HepG2 (cell line): ENCODE results near the gene CMIP. TPM values are rescaled to one million over a fixed set of nuclear protein-coding genes. Genes with fewer than 3 reads are reported as not detected.

ENCODE experiments used
- ATAC-seq: fragments of 200-7000 bp; cut with Tn5 transposase; 3 replicates; pipeline ENCODE4 v1.9.1; 2020; ENCODE audit warnings: mild to moderate bottlenecking, moderate library complexity
- BruUV-seq: library from RNA; stranded (reverse); fragments of 400-500 nt; replicated peaks from 2 replicates; lab custom pipeline; 2021; lab: Mats Ljungman, UMichigan
- CTCF ChIA-PET: fragments of 300-600 bp; formaldehyde crosslinking; extraction: SDS; loops from one replicate; lab custom pipeline; 2021; ENCODE audit warnings: low total read pairs, inconsistent platforms, low intra/inter-chr PET ratio; lab: Yijun Ruan, JAX
- POLR2A ChIA-PET: fragments of 350-600 bp; sonication (Branson Sonifier 250); formaldehyde crosslinking; loops from one replicate; lab custom pipeline; 2020; ENCODE audit warnings: antibody characterized with exemption, inconsistent platforms; lab: Yijun Ruan, JAX
- DNase-seq: peaks from one replicate; pipeline ENCODE4 v3.0.0-alpha.2; 2015; ENCODE audit warnings: low spot score
- FAIRE-seq: peaks from 3 replicates; lab custom pipeline; 2011; peaks lifted over from hg19 to GRCh38; lab: Jason Lieb, UNC
- H2AFZ ChIP-seq: one replicate; pipeline ENCODE4 v1.6.1; 2011; ENCODE audit warnings: low read length, inconsistent platforms
- H3K27ac ChIP-seq: fragments of 300-600 bp; 3 replicates; pipeline ENCODE4 v1.8.0; 2011; ENCODE audit warnings: mixed run types, mild to moderate bottlenecking, mixed read lengths, low read length, inconsistent platforms; ENCODE audit not compliant: insufficient read depth; ENCODE audit errors: extremely low read length
- H3K27me3 ChIP-seq, 2 experiments: fragments of 200-600 bp in 1 of 2; 2 replicates in 1 of 2; 3 replicates in 1 of 2; pipeline versions ENCODE4 v1.6.0 to v1.8.0; 2011; ENCODE audit warnings: low read length in 2 of 2, mild to moderate bottlenecking in 2 of 2, moderate library complexity in 2 of 2, inconsistent platforms in 1 of 2; ENCODE audit not compliant: insufficient read depth in 2 of 2, control insufficient read depth in 1 of 2
- H3K36me3 ChIP-seq, 2 experiments: fragments of 200-600 bp in 1 of 2; replicated peaks in 1 of 2; 2 replicates in 1 of 2; 3 replicates in 1 of 2; pipeline versions ENCODE4 v1.5.1 to v1.8.0; 2011; ENCODE audit warnings: low read length in 2 of 2, inconsistent platforms in 1 of 2; ENCODE audit not compliant: insufficient read depth in 2 of 2, control insufficient read depth in 1 of 2
- H3K4me1 ChIP-seq: 2 replicates; pipeline ENCODE4 v1.5.1; 2012; ENCODE audit warnings: low read length, inconsistent platforms; ENCODE audit not compliant: insufficient read depth
- H3K4me2 ChIP-seq: 2 replicates; pipeline ENCODE4 v1.6.0; 2011; ENCODE audit warnings: low read depth, low read length, inconsistent platforms
- H3K4me3 ChIP-seq, 3 experiments: fragments of 200-600 bp in 1 of 3; sonication (generic), shearing (Covaris generic) in 1 of 3; replicated peaks in 1 of 3; 2 replicates each; pipeline ENCODE4 v1.5.1; 2011 to 2016; ENCODE audit warnings: low read length in 3 of 3, inconsistent platforms in 2 of 3, low read depth in 2 of 3, mild to moderate bottlenecking in 2 of 3, control low read depth in 1 of 3, mixed read lengths in 1 of 3; ENCODE audit not compliant: insufficient read depth in 1 of 3
- H3K79me2 ChIP-seq: one replicate; pipeline ENCODE4 v1.6.1; 2011; ENCODE audit warnings: low read length, inconsistent platforms; ENCODE audit not compliant: insufficient read depth
- H3K9ac ChIP-seq: 2 replicates; pipeline ENCODE4 v1.6.0; 2011; ENCODE audit warnings: mild to moderate bottlenecking, low read depth, low read length, inconsistent platforms; ENCODE audit not compliant: insufficient read depth
- H3K9me3 ChIP-seq: 2 replicates; pipeline ENCODE4 v1.5.1; 2012; ENCODE audit warnings: mild to moderate bottlenecking, low read length
- H4K20me1 ChIP-seq: 2 replicates; pipeline ENCODE4 v1.6.0; 2011; ENCODE audit warnings: inconsistent platforms, mild to moderate bottlenecking, low read length, moderate library complexity; ENCODE audit not compliant: insufficient read depth
- ELF1 ChIP-seq: sonication (generic); formaldehyde crosslinking; IDR thresholded peaks from 2 replicates; pipeline ENCODE4 v1.4.0; 2020; ENCODE audit warnings: missing genetic modification reagents
- ELF3 ChIP-seq: IDR thresholded peaks from 2 replicates; pipeline ENCODE4 v1.6.1; 2016; ENCODE audit warnings: missing genetic modification reagents, missing compliant biosample characterization
- FOXK1 ChIP-seq: sonication (generic); formaldehyde crosslinking; IDR thresholded peaks from 2 replicates; pipeline ENCODE4 v1.4.0; 2020; ENCODE audit warnings: low read depth, missing genetic modification reagents, borderline replicate concordance
- PAF1 ChIP-seq: IDR thresholded peaks from 2 replicates; pipeline ENCODE4 v1.6.1; 2016; ENCODE audit warnings: missing genetic modification reagents, missing compliant biosample characterization
- PLRG1 ChIP-seq: fragments of 450-650 bp; conservative IDR thresholded peaks from 2 replicates; pipeline ENCODE4 v1.6.1; 2016
- POGZ ChIP-seq: sonication (generic); formaldehyde crosslinking; IDR thresholded peaks from 2 replicates; pipeline ENCODE4 v1.4.0; 2020; ENCODE audit warnings: mild to moderate bottlenecking, missing genetic modification reagents
- SALL1 ChIP-seq: sonication (generic); formaldehyde crosslinking; IDR thresholded peaks from 2 replicates; pipeline ENCODE4 v1.8.0; 2022; ENCODE audit warnings: mild to moderate bottlenecking, missing genetic modification reagents
- SMC3 ChIP-seq: IDR thresholded peaks from 2 replicates; pipeline ENCODE4 v1.6.1; 2011; ENCODE audit warnings: low read length, improper control_type of control experiment
- TCF7 ChIP-seq: sonication (generic); IDR thresholded peaks from 2 replicates; pipeline ENCODE4 v1.6.1; 2016; ENCODE audit warnings: antibody characterized with exemption, low read depth
- ZBTB38 ChIP-seq: sonication (generic); formaldehyde crosslinking; IDR thresholded peaks from 2 replicates; pipeline ENCODE4 v1.5.1; 2020; ENCODE audit warnings: mild to moderate bottlenecking, missing genetic modification reagents
- ZNF143 ChIP-seq: sonication (generic); formaldehyde crosslinking; IDR thresholded peaks from 2 replicates; pipeline ENCODE4 v1.4.0; 2020; ENCODE audit warnings: missing genetic modification reagents
- ZNF333 ChIP-seq: sonication (generic); formaldehyde crosslinking; IDR thresholded peaks from 2 replicates; pipeline ENCODE4 v1.4.0; 2020; ENCODE audit warnings: mild to moderate bottlenecking, missing genetic modification reagents, borderline replicate concordance
- WGBS: methylation state at CpG from one replicate; pipeline ENCODE4 v1.1.6; 2017; ENCODE audit warnings: low lambda C conversion rate; 5-methylcytosine and 5-hydroxymethylcytosine counted together
- in situ Hi-C: cut with HindIII; loops from 2 replicates; pipeline ENCODE4 v1.10.0; 2017; ENCODE audit warnings: low pct_unique_long_range_greater_than_20kb; ENCODE audit not compliant: extremely low pct_ligation_motif_present
- intact Hi-C: fragments of 100-400 bp; cut with micrococcal nuclease; formaldehyde crosslinking; loops from one replicate; pipeline ENCODE4 v1.10.0; 2022; ENCODE audit not compliant: unreplicated experiment
- polyA plus RNA-seq, 8 experiments: library from polyadenylated mRNA; depleted of rRNA in 3 of 8; stranded (reverse) in 7 of 8; unstranded in 1 of 8; fragments of >200 nt; fragmentation: Illumina TruSeq in 4 of 8; extraction: Trizol in 4 of 8; gene quantifications; 2 replicates each; pipeline versions ENCODE4 v1.2.1 to v1.2.3, GENCODE V29; 2011 to 2016; ENCODE audit warnings: low read depth in 4 of 8, missing spikeins in 1 of 8, mixed read lengths in 1 of 8; ENCODE audit not compliant: insufficient read depth in 1 of 8
- total RNA-seq, 5 experiments: library from RNA; depleted of rRNA; stranded (reverse); fragments of >200 nt; fragmentation: Illumina TruSeq; extraction: Trizol; gene quantifications; 2 replicates each; pipeline ENCODE4 v1.2.3, GENCODE V29; 2016; ENCODE audit warnings: low read depth in 1 of 5
- TF ChIP-seq, protein P1 (sequence below): sonication (generic); formaldehyde crosslinking; IDR thresholded peaks from 2 replicates; pipeline ENCODE4 v1.4.0; 2020; ENCODE audit warnings: missing genetic modification reagents
- TF ChIP-seq, protein P2 (sequence below): sonication (generic); formaldehyde crosslinking; IDR thresholded peaks from 2 replicates; pipeline ENCODE4 v1.5.0; 2020; ENCODE audit warnings: missing genetic modification reagents
- TF ChIP-seq, protein P3 (sequence below): sonication (generic); formaldehyde crosslinking; IDR thresholded peaks from 2 replicates; pipeline ENCODE4 v1.5.0; 2020; ENCODE audit warnings: missing genetic modification reagents
- TF ChIP-seq, protein P4 (sequence below): sonication (generic); formaldehyde crosslinking; IDR thresholded peaks from 2 replicates; pipeline ENCODE4 v1.5.1; 2020; ENCODE audit warnings: mild to moderate bottlenecking, missing genetic modification reagents, moderate library complexity

The CMIP gene
- total and polyA plus RNA-seq, 2 of the 13 experiments (the other 11 are each of a cell fraction or from before 2014, with no cell fraction given): 10.9 to 18.1 TPM

DNA sequence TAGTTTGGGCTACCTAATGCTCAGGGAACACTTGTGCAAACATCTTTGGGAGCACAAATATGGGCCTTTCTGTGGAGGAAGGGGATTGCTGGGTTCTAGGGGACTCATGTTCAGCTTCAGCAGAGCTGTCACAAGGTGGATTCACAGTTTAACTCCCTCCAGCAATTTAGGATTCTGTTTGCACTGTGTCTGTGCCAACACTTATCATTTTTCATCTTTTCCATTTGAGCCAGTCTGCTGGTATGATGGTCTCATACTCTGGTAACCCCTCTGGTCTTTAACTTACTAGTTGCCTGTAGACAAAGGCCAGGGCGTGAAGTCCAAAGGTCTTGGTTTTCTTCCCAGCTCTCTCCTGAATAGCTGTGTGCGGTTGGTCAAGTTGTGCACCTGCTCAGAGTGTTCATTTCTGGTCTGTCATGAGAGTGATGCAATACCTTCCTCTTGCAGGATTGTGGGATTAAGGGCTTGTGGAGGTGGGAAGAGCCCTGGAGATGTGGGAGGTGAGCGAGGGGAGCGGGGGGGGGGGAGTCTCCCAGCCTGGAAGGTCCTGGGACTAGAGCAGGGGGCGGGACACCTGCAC, 152.6 kb downstream of the CMIP start:
- intact Hi-C loops: no loop called here
- Histone ChIP-seq H3K9ac (no peak overlapping the region), H3K79me2 (peaks cover 78% of the 10 kb centered on the region), H3K27me3 (no peaks in the 10 kb centered on the region), H3K4me2 (peak overlapping the region; percentile 0; the same call in 1 of the 2 replicates), H3K36me3 (peaks cover 3 to 13% of the 10 kb centered on the region in 2 experiments; a peak in 2 of 5 replicates), H3K9me3 (no peaks in the 10 kb centered on the region), H3K4me3 (no peak overlapping the region), H4K20me1 (peaks cover 74% of the 10 kb centered on the region), H3K4me1 (peaks cover 68% of the 10 kb centered on the region), H2AFZ (no peak overlapping the region), H3K27ac (peak overlapping the region; percentile 5)
- ChIA-PET CTCF (no interaction called here), POLR2A (interaction anchor here (0.9 to 1.3 kb wide), 2 partner anchors 10 to 48 kb away, joined by 3 to 4 read pairs; no protein-coding TSS in a partner anchor)
- no TSS peak for BruUV-seq
- ATAC-seq: peak; percentile 66
- peak; percentile 78 for DNase-seq
- WGBS: 75% methylated on average over 5 of the region's 5 CpGs
- peak; percentile 85 for FAIRE-seq
- in situ Hi-C loops: no loop called here
- TF ChIP-seq, protein P1, sequence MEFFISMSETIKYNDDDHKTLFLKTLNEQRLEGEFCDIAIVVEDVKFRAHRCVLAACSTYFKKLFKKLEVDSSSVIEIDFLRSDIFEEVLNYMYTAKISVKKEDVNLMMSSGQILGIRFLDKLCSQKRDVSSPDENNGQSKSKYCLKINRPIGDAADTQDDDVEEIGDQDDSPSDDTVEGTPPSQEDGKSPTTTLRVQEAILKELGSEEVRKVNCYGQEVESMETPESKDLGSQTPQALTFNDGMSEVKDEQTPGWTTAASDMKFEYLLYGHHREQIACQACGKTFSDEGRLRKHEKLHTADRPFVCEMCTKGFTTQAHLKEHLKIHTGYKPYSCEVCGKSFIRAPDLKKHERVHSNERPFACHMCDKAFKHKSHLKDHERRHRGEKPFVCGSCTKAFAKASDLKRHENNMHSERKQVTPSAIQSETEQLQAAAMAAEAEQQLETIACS (CRISPR knock-in tag): no peak
- TF ChIP-seq ELF3 (CRISPR knock-in tag) (0 out of 2 replicates have a peak, but pooled peaks have one; percentile 16), ZNF143 (no peak), POGZ (CRISPR knock-in tag) (peak; percentile 53; the same call in 1 of the 2 replicates), PAF1 (CRISPR knock-in tag) (no peak), ZNF333 (CRISPR knock-in tag) (no peak), PLRG1 (no peak), ZBTB38 (CRISPR knock-in tag) (peak; percentile 73; the same call in 1 of the 2 replicates), TCF7 (no peak), SALL1 (CRISPR knock-in tag) (peak; percentile 74), FOXK1 (peak; percentile 19; the same call in 1 of the 2 replicates), SMC3 (peak; percentile 18; the same call in 1 of the 2 replicates), ELF1 (CRISPR knock-in tag) (0 out of 2 replicates have a peak, but pooled peaks have one; percentile 21)
- TF ChIP-seq, protein P2, sequence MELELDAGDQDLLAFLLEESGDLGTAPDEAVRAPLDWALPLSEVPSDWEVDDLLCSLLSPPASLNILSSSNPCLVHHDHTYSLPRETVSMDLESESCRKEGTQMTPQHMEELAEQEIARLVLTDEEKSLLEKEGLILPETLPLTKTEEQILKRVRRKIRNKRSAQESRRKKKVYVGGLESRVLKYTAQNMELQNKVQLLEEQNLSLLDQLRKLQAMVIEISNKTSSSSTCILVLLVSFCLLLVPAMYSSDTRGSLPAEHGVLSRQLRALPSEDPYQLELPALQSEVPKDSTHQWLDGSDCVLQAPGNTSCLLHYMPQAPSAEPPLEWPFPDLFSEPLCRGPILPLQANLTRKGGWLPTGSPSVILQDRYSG: no peak
- TF ChIP-seq, protein P3, sequence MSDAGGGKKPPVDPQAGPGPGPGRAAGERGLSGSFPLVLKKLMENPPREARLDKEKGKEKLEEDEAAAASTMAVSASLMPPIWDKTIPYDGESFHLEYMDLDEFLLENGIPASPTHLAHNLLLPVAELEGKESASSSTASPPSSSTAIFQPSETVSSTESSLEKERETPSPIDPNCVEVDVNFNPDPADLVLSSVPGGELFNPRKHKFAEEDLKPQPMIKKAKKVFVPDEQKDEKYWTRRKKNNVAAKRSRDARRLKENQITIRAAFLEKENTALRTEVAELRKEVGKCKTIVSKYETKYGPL (CRISPR knock-in tag): no peak
- TF ChIP-seq, protein P4, sequence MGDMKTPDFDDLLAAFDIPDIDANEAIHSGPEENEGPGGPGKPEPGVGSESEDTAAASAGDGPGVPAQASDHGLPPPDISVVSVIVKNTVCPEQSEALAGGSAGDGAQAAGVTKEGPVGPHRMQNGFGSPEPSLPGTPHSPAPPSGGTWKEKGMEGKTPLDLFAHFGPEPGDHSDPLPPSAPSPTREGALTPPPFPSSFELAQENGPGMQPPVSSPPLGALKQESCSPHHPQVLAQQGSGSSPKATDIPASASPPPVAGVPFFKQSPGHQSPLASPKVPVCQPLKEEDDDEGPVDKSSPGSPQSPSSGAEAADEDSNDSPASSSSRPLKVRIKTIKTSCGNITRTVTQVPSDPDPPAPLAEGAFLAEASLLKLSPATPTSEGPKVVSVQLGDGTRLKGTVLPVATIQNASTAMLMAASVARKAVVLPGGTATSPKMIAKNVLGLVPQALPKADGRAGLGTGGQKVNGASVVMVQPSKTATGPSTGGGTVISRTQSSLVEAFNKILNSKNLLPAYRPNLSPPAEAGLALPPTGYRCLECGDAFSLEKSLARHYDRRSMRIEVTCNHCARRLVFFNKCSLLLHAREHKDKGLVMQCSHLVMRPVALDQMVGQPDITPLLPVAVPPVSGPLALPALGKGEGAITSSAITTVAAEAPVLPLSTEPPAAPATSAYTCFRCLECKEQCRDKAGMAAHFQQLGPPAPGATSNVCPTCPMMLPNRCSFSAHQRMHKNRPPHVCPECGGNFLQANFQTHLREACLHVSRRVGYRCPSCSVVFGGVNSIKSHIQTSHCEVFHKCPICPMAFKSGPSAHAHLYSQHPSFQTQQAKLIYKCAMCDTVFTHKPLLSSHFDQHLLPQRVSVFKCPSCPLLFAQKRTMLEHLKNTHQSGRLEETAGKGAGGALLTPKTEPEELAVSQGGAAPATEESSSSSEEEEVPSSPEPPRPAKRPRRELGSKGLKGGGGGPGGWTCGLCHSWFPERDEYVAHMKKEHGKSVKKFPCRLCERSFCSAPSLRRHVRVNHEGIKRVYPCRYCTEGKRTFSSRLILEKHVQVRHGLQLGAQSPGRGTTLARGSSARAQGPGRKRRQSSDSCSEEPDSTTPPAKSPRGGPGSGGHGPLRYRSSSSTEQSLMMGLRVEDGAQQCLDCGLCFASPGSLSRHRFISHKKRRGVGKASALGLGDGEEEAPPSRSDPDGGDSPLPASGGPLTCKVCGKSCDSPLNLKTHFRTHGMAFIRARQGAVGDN (CRISPR knock-in tag): peak; percentile 36; the same call in 1 of the 2 replicates
